Neural cell (in vitro differentiated cells): ENCODE measurements around the gene RASGRP2.

Source experiments
- CTCF ChIP-seq: fragments of 450-650 bp; IDR thresholded peaks from 2 replicates; pipeline ENCODE4 v1.5.1; 2014; ENCODE audit warnings: antibody characterized with exemption, mild to moderate bottlenecking, moderate library complexity; ENCODE audit not compliant: poor library complexity, severe bottlenecking
- EP300 ChIP-seq: fragments of 450-650 bp; conservative IDR thresholded peaks from 2 replicates; pipeline ENCODE4 v1.6.1; 2014; ENCODE audit warnings: antibody characterized with exemption, mild to moderate bottlenecking, moderate library complexity; ENCODE audit not compliant: poor library complexity, severe bottlenecking
- EZH2 ChIP-seq: fragments of 200-600, 300-800 bp; shearing (Covaris generic), sonication (generic); IDR thresholded peaks from 2 replicates; pipeline ENCODE4 v1.6.1; 2014; ENCODE audit warnings: antibody characterized with exemption, low read length, borderline replicate concordance, mild to moderate bottlenecking; ENCODE audit not compliant: insufficient read depth, poor library complexity, severe bottlenecking
- MXI1 ChIP-seq: fragments of 450-650 bp; conservative IDR thresholded peaks from 2 replicates; pipeline ENCODE4 v1.6.1; 2014; ENCODE audit warnings: antibody characterized with exemption, mild to moderate bottlenecking; ENCODE audit not compliant: poor library complexity, severe bottlenecking
- RAD21 ChIP-seq: fragments of 450-650 bp; conservative IDR thresholded peaks from 2 replicates; pipeline ENCODE4 v1.6.1; 2014; ENCODE audit warnings: antibody characterized with exemption, mild to moderate bottlenecking, moderate library complexity
- REST ChIP-seq: IDR thresholded peaks from 2 replicates; pipeline ENCODE4 v1.6.1; 2012; ENCODE audit warnings: borderline replicate concordance

GRCh38 chr11:64772303-64773018 is 28.5 kb upstream of the RASGRP2 start:
- no peak for TF ChIP-seq CTCF
- no peak for TF ChIP-seq MXI1
- no peak for TF ChIP-seq EZH2
- TF ChIP-seq EP300: no peak
- no peak for TF ChIP-seq REST
- no peak for TF ChIP-seq RAD21
